Activated CD4-positive, alpha-beta T cell treated with anti-CD3 and anti-CD28 coated beads, Interleukin-2, amount 10 ng/mL, durations not matched to agents 24 days and 14 days (primary cell): ENCODE data around the gene RFT1. TPM values are rescaled to one million over a fixed set of nuclear protein-coding genes. Genes with fewer than 3 reads are reported as not detected.

Experiments
- DNase-seq: peaks from one replicate; pipeline ENCODE4 v3.0.0; 2022
- H3K27ac Mint-ChIP-seq: one replicate; pipeline ENCODE4 v1.8.0; 2022; ENCODE audit warnings: mild to moderate bottlenecking, mixed read lengths
- H3K27me3 Mint-ChIP-seq: one replicate; pipeline ENCODE4 v1.8.0; 2022; ENCODE audit warnings: mixed read lengths
- H3K36me3 Mint-ChIP-seq: one replicate; pipeline ENCODE4 v1.8.0; 2022; ENCODE audit warnings: low read depth, mild to moderate bottlenecking, mixed read lengths
- H3K4me1 Mint-ChIP-seq: one replicate; pipeline ENCODE4 v1.8.0; 2021; ENCODE audit warnings: mixed read lengths
- H3K4me3 Mint-ChIP-seq: one replicate; pipeline ENCODE4 v1.8.0; 2022; ENCODE audit warnings: mild to moderate bottlenecking, moderate library complexity, mixed read lengths
- H3K9me3 Mint-ChIP-seq: one replicate; pipeline ENCODE4 v1.8.0; 2021; ENCODE audit warnings: mixed read lengths
- intact Hi-C: fragments of 100-400 bp; cut with micrococcal nuclease; formaldehyde crosslinking; loops from one replicate; pipeline ENCODE4 v1.15.1; 2023
- total RNA-seq: library from RNA; stranded (reverse); gene quantifications from 2 replicates; pipeline ENCODE4 v1.2.3, GENCODE V29; 2022

The RFT1 gene
- total RNA-seq, 1 donor from 2014 or later, result 47.6 TPM

DNA sequence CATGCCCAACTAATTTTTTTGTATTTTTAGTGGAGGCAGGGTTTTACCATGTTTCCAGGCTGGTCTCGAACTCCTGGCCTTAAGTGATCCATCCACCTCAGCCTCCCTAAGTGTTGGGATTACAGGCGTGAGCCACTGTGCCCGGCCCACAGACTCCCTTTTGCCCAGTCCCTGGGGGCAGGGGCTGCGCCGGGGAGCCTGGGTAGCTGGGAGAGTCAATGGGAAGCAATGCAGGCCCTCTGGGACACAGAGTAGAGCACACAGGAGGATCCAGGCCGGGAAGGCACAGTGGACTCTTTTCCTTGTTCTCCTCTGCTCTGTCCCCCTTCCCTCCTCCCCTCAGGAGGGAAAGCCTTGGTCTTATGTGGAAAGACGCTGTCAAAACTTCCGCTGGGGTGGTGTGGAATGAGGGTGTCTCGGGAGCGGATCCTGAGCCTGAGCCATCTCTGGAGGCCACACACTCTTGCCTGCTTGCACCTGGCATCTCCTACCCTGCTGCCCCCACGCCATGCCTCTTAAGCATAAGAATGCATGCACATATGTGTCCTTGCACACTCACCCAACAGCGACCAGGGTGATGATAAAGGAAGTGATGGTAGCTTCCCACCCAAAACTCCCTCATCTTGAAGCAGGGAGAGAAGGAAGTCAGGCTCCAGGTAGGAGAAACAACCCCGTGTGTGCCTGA is 18.9 kb upstream of the RFT1 start:
- Mint-ChIP-seq H3K4me3 (no peak overlapping the region), H3K36me3 (no peaks in the 10 kb centered on the region), H3K27me3 (peaks cover 10% of the 10 kb centered on the region), H3K4me1 (peaks cover 3% of the 10 kb centered on the region), H3K27ac (no peak overlapping the region), H3K9me3 (no peaks in the 10 kb centered on the region)
- intact Hi-C loops, result no loop called here
- no peak for DNase-seq

DNA sequence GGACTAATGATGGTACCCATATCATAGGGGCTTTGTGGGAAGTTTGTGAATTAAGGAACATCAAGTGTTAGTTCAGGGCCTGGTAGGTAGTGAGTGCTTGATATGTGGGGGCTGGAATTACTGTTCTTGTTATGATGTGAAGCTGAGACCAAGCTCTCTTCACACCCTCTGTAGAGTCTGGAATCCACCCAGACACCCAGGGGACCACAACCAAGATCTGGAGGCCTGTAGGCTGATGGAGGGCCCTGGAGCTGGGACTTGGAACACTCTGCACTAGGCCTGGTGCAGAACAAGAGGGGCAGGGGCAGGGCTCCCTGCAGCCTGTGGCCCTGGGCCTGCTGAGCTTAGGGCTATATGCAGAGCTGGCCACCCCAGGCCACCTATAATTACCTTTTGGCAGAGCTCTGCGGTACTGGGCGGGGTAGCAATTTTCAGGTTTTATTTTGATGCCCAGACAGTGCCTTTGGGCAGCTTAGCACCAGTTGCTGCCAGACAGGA is 17.7 kb upstream of the RFT1 start:
- Mint-ChIP-seq H3K4me1 (no peaks in the 10 kb centered on the region), H3K4me3 (no peak overlapping the region), H3K27me3 (peaks cover 3% of the 10 kb centered on the region), H3K9me3 (no peaks in the 10 kb centered on the region), H3K36me3 (no peaks in the 10 kb centered on the region), H3K27ac (no peak overlapping the region)
- no peak for DNase-seq
- intact Hi-C loops, result no loop called here

DNA sequence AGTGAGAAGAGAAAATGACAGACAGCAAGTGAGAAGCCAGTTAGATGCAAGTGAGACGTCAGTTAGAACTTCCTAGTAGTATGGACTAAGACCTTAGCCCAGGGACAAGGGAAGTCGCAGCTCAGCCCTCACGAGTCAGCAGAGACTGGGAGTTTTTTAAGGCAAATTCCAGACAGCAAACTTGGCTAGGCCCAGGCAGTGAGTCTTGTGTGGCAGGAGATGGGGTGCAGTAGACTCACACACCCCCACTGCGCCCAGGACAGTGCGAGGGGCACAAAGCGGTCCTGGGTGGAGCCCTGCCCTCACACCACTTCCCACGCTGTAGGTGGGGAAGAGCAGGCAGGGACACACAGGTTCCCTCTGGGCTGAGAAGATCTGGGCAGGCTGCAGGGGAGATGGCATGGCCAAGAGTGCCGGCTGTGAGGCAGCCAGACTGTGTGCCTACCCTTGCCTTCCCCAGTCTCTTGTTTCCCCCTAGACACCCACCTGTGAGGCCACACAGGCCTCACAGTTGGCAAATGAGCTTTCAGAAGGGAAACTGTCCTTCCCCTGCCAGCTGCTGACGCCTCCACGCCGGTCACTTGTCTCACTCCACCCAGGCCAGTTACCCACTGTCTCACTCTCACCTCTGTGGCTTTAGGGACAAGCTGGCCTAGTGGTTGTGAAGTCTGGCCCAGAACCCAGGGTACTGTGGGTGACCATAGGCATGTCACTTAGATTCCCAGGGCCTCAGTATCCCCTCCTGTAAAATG is 17.1 kb upstream of the RFT1 start:
- intact Hi-C loops, result no loop called here
- H3K4me1 Mint-ChIP-seq, result no peaks in the 10 kb centered on the region
- H3K9me3 Mint-ChIP-seq, result no peaks in the 10 kb centered on the region
- H3K27ac Mint-ChIP-seq, result no peak overlapping the region
- H3K27me3 Mint-ChIP-seq, result peaks cover 1% of the 10 kb centered on the region
- H3K36me3 Mint-ChIP-seq, result no peaks in the 10 kb centered on the region
- H3K4me3 Mint-ChIP-seq, result no peak overlapping the region
- DNase-seq, result no peak

DNA sequence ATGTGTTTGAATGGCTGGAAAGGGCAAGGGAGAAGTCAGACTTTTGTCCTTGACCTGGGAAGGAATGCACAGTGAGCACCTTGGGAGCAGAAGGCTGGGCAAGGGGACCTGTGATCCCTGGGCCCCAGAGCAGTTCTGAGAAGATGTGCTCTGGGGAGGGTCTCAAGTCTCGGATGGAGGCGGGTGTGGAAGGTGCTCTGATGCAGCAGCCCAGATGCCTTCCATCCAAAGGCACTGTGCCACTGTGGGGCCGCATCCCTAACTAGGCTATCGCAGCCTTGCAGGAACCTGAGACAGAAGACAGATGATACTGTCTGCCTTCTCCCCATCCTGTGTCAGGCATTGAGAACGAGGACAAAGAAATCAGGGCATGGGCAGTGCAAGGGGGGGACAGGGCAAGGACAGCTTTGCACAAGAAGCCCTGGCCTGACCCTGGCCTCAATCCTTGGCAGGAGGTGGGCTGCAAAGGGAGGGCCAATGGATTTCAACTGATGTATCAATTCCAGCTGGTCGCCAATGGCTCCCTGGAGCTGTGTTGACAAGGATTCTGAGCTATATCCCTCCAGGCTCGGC is 16.2 kb upstream of the RFT1 start:
- Mint-ChIP-seq H3K27me3 (no peaks in the 10 kb centered on the region), H3K4me1 (no peaks in the 10 kb centered on the region), H3K4me3 (no peak overlapping the region), H3K27ac (no peak overlapping the region), H3K36me3 (no peaks in the 10 kb centered on the region), H3K9me3 (no peaks in the 10 kb centered on the region)
- DNase-seq, result no peak
- intact Hi-C loops, result no loop called here

DNA sequence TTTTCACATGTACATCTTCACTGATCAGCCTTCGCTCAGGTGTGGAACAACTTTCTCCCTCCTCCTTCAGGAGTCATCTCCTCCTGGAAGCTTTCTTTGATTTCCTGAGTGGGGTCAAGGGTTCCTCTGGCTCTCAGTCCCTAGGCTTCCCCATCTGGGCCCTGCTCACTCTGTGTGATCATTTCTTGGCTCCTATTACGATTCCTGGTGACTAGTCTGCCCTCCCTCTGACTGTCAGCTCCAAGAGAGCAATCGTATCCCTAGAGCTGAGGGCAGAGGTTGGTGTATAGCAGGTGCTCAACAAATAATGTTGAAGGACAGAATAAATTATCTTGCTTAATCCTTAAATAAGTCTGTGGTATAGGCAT is 15.5 kb upstream of the RFT1 start:
- no peak overlapping the region for H3K27ac Mint-ChIP-seq
- no peak for DNase-seq
- no peaks in the 10 kb centered on the region for H3K4me1 Mint-ChIP-seq
- no peaks in the 10 kb centered on the region for H3K36me3 Mint-ChIP-seq
- H3K9me3 Mint-ChIP-seq, result no peaks in the 10 kb centered on the region
- H3K27me3 Mint-ChIP-seq, result no peaks in the 10 kb centered on the region
- H3K4me3 Mint-ChIP-seq, result no peak overlapping the region
- intact Hi-C loops, result no loop called here

DNA sequence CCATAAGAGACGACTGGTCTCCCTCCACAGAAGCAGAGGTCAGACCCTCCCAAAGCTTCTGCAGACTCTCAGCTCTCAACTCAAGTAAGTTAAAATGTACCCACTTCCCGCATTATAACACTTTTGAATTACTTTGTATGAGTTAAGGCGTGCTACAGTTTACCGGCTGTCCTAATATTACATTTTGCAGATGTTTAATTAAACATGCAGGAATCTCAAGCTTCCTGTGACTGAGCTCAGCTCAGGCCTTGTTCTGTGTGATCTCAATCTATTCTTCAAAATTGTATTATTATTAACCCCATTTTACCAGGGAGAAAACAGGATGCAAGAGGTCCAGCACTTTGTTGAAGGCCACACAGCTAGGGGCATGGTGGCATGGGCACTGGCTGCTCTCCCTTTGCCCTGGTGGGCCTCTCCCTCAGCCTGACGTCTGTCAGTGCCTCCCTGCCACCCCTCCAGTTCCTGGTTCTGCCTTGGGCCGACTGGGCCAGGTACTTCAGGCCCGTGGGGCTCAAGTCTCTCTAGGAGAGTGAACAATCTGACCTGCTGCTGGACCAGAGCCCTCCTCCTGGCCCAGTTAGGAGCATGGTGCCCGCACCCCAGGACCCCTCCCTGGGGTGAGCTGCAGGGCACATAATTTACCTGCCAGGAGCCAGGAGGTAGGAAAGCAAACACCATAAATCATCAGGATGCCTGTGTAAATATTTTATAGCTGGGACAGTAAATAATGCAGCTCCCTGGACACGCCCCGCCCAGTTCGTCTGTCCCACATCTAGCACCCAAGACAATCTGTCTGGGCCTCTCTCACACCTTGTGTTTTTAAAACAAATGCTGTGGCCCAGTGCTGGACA is 14.9 kb upstream of the RFT1 start:
- Mint-ChIP-seq H3K4me1 (peaks cover 3% of the 10 kb centered on the region), H3K27me3 (no peaks in the 10 kb centered on the region), H3K9me3 (no peaks in the 10 kb centered on the region), H3K27ac (no peak overlapping the region), H3K4me3 (no peak overlapping the region), H3K36me3 (no peaks in the 10 kb centered on the region)
- DNase-seq, result no peak
- intact Hi-C loops, result no loop called here

DNA sequence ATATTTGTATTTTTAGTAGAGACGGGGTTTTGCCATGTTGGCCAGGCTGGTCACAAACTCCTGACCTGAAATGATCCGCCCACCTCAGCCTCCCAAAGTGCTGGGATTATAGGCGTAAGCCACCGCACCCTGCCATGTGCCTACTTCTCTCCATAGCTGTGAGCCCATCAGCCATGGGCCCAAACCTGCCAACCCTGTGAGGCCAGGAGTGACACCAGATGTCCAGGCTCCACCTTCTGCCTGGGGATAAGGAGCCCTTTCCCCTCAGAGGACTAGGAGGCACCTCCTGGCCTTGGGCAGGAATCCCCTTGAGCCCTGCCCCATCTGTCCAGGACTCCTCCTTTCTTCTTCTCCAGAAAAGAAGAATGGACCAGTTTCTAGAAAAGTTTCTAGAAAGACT is 14.2 kb upstream of the RFT1 start:
- intact Hi-C loops, result no loop called here

DNA sequence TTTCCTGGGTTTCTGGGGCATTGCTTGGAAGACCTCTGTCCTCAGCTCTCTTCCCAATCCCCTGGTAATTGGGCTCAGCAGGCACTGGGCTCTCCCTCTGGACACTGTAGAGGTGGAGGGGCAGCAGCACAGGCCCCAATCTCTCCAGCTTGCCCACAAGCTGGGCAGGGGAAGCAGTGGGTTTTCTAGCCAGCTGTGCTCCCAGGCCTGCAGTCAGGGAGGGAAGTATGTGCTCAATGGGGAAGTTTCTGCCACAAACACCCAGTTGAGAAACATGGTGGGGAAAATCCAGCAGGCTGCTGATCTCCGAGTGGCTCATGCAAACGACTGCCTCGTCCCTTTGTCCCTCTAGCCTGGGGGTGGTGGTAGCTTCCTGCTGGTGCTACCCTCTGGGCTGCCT is 12.8 kb upstream of the RFT1 start:
- intact Hi-C loops, result no loop called here
- Mint-ChIP-seq H3K4me3 (no peak overlapping the region), H3K4me1 (peaks cover 3% of the 10 kb centered on the region), H3K27ac (no peak overlapping the region), H3K9me3 (no peaks in the 10 kb centered on the region), H3K27me3 (no peaks in the 10 kb centered on the region), H3K36me3 (no peaks in the 10 kb centered on the region)
- DNase-seq, result no peak

More for the DNA sequence above, 14.2 kb upstream of the RFT1 start:
- H3K4me1 Mint-ChIP-seq, result peaks cover 3% of the 10 kb centered on the region
- H3K4me3 Mint-ChIP-seq, result no peak overlapping the region
- H3K36me3 Mint-ChIP-seq, result no peaks in the 10 kb centered on the region
- no peak for DNase-seq
- no peak overlapping the region for H3K27ac Mint-ChIP-seq
- no peaks in the 10 kb centered on the region for H3K9me3 Mint-ChIP-seq
- no peaks in the 10 kb centered on the region for H3K27me3 Mint-ChIP-seq

DNA sequence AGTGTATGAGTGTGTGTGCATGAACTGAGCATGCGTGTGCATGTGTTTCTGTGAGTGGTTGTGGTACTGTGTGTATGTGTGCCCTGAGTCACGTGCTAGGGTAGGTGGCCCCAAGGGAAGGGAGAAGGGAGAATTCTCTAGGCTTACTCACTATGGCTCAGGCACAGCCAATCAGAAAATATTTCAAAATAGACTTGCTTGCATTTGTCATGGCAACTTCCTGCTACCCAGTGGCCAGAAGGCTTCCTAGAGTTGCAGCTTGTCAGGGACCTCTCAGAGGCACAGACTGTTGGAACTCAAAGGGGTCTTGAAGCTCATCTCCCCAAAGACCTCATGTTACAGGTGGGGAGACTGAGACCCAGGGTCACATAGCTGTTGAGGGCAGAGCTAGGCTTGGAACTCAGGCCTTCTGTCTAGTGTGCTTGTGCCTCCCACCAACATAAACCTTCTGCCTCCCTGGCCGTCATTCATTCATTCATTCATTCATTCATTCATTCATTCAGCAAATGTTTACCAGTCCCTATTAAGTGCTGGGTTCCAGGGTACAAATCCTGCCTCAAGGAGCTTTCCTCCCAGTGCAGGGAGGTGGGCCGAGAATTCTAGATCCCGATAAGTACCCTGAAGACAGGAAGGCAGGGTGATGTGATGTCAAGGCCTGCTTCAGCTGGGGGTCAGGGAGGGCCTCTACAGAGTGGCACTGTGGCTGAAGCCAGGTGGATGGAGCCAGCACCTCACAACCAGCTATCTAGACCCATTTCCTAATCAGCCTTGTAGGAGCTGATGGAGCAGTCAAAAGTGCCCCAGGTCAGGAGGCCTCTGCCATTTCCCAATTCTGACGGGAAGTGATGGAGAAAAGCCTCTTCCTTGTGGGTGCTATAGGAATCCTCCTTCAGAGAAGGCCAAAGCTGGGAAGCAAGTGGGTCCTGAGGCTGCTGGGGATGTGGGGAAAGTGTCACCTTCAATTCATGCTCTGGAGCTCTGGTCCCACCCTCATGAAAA is 10.9 kb upstream of the RFT1 start:
- DNase-seq, result no peak
- Mint-ChIP-seq H3K27ac (no peak overlapping the region), H3K4me1 (peaks cover 3% of the 10 kb centered on the region), H3K4me3 (no peak overlapping the region), H3K27me3 (no peaks in the 10 kb centered on the region), H3K9me3 (no peaks in the 10 kb centered on the region), H3K36me3 (no peaks in the 10 kb centered on the region)
- intact Hi-C loops, result no loop called here

DNA sequence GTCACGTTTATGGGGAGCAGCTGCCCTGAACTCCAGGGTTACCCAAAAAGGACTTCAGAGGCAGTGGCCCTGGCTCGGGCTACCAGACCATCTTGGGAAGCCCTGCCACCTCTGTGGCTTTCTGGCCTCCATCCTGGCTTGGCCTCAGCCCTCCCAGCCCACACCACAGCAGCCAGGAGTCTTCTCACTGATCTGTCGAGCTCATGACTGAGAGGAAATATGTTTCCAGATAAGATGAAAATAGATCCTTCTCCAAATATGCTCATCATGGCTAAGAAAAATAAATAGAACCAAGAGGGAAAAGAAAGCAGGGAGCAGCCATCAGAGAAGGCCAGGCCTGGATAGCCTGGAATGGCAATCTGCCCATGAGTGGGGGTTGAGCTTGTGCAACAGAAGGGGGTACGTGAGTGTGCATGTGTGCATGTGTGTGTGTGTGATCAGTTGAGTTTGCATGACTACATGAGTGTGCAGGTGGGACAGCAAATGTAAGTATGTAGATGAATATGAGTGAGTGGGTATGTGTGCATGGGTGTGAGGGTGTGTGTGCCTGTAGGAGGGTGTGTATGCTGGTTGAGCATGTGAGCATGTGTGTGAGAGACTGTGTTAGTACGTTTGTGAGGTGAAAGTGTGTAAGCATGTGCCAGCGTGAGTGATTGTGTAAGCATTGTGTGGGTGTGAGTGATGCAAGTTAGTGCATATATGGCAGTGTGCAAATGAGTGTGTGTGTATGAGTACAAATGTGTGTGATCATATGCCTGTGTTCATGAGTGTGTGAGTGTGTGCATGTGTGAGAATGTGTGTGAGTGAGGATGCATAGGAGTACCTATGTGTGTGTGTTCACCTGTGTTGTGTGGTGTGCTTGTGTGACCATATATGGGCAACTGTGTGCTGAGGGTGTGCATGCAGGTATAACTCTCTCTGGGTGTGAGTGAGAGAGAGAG is 9.9 kb upstream of the RFT1 start:
- intact Hi-C loops, result loop anchor here (10.0 kb wide), 1 partner anchor 205 kb away; the partner anchor contains the start of gene DCP1A

DNA sequence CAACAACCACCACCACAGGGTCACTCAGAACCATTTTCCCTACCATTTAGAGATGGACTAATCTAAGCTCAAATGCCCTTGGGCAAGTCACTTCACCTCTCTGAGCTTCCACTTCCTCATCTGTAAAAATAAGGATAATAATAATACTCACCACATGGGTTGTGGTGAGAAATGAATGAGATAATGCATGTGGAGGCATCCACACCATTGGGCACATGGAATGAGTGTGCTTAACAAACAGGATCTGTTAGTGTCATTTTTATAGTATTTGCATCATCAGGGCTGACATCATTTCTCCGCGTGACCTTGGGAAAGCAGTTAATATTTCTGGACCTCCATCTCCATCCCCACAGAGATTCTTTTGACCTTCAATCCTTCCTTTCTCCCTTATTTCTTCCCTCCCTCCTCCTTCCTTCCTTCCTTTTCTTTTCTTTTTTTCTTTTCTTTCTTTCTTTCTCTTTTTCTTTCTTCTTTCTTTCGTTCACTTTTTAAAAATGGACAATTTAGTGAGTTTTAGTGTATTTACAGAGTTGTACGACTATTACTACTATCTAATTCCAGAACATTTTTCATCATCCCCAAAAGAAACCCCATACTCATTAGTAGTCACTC is 7.7 kb upstream of the RFT1 start:
- H3K27ac Mint-ChIP-seq, result no peak overlapping the region
- no peaks in the 10 kb centered on the region for H3K9me3 Mint-ChIP-seq
- H3K36me3 Mint-ChIP-seq, result no peaks in the 10 kb centered on the region
- DNase-seq, result no peak
- H3K4me1 Mint-ChIP-seq, result peaks cover 3% of the 10 kb centered on the region
- intact Hi-C loops, result loop anchor here (10.0 kb wide), 1 partner anchor 207 kb away; the partner anchor contains the start of gene DCP1A
- no peak overlapping the region for H3K4me3 Mint-ChIP-seq
- H3K27me3 Mint-ChIP-seq, result no peaks in the 10 kb centered on the region

More for the DNA sequence above, 9.9 kb upstream of the RFT1 start:
- no peak for DNase-seq
- peaks cover 3% of the 10 kb centered on the region for H3K4me1 Mint-ChIP-seq
- H3K9me3 Mint-ChIP-seq, result no peaks in the 10 kb centered on the region
- H3K4me3 Mint-ChIP-seq, result no peak overlapping the region
- H3K27me3 Mint-ChIP-seq, result no peaks in the 10 kb centered on the region
- no peak overlapping the region for H3K27ac Mint-ChIP-seq
- no peaks in the 10 kb centered on the region for H3K36me3 Mint-ChIP-seq

DNA sequence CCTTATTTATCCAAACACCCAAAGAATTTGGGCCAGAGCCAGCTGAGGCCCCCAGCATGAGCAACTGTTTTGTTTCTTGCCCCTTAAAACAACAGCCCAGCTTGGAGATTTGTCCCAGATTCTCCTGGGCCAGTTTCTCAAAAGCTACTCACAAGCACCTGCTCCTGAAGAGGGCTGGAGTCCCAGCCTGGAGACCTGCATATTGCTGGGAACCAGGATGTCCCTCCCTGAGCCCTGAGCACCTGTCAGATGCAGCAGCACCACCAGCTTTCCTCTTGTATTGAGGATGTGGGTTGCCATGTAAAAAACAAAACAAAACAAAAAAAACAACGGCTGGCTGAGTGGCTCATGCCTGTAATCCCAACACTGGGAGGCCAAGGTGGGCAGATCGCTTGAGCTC is 7.0 kb upstream of the RFT1 start:
- no peaks in the 10 kb centered on the region for H3K9me3 Mint-ChIP-seq
- H3K27ac Mint-ChIP-seq, result no peak overlapping the region
- intact Hi-C loops, result loop anchor here (10.0 kb wide), 1 partner anchor 208 kb away; the partner anchor contains the start of gene DCP1A
- H3K27me3 Mint-ChIP-seq, result no peaks in the 10 kb centered on the region
- DNase-seq, result no peak
- no peak overlapping the region for H3K4me3 Mint-ChIP-seq
- peaks cover 3% of the 10 kb centered on the region for H3K4me1 Mint-ChIP-seq
- H3K36me3 Mint-ChIP-seq, result no peaks in the 10 kb centered on the region
